ENCODE results near the gene CACYBP.

The CACYBP gene

GRCh38 chr1:174990382-174990999 is 9.3 kb upstream of the CACYBP start:
- H3K9me3 ChIP-seq (ENCODE audit: insufficient read depth, low read length): no peaks in the 10 kb centered on the region
- no peaks in the 10 kb centered on the region for H3K9me2 ChIP-seq (replicated peaks; ENCODE audit: insufficient read depth, low read length)
- TF ChIP-seq CTCF (IDR thresholded peaks at IDR 0.05; ENCODE audit: insufficient read depth, low read length, poor library complexity, severe bottlenecking) (no peak), EZH2phosphoT487 (conservative IDR thresholded peaks at IDR 0.05; ENCODE audit: low read length) (no peak)
- H3K27me3 ChIP-seq (ENCODE audit: low read length): no peaks in the 10 kb centered on the region
- peaks cover 20% of the 10 kb centered on the region; the same call in 1 of the 2 replicates for H3K36me3 ChIP-seq (ENCODE audit: low read length)
- H3K9ac ChIP-seq (ENCODE audit: low read length): no peak overlapping the region
- H2AFZ ChIP-seq (ENCODE audit: low read depth, low read length, severe bottlenecking): no peak overlapping the region
- peaks cover 22% of the 10 kb centered on the region for H3F3A ChIP-seq (ENCODE audit: insufficient read depth)
- peak overlapping the region; percentile 20; the same call in 1 of the 2 replicates for H3K27ac ChIP-seq (ENCODE audit: low read depth, low read length)
- peak overlapping the region; percentile 44 for H3K4me2 ChIP-seq (ENCODE audit: low read depth, low read length, poor library complexity, severe bottlenecking)
- H3K79me2 ChIP-seq (ENCODE audit: insufficient read depth, low read length): no peaks in the 10 kb centered on the region
- no peaks in the 10 kb centered on the region for H4K20me1 ChIP-seq (ENCODE audit: low read depth, low read length)
- H3K4me3 ChIP-seq (ENCODE audit: insufficient read depth, low read length, poor library complexity, severe bottlenecking): no peak overlapping the region

- Histone ChIP-seq H4K20me1 (ENCODE audit: low read depth, low read length) (no peaks in the 10 kb centered on the region), H3K4me3 (ENCODE audit: insufficient read depth, low read length, poor library complexity, severe bottlenecking) (no peak overlapping the region), H3K9me2 (replicated peaks; ENCODE audit: insufficient read depth, low read length) (no peaks in the 10 kb centered on the region), H3K36me3 (ENCODE audit: low read length) (peaks cover 23% of the 10 kb centered on the region; the same call in 1 of the 2 replicates), H3F3A (ENCODE audit: insufficient read depth) (peaks cover 22% of the 10 kb centered on the region), H3K4me2 (ENCODE audit: low read depth, low read length, poor library complexity, severe bottlenecking) (no peak overlapping the region), H3K27ac (ENCODE audit: low read depth, low read length) (no peak overlapping the region), H3K27me3 (ENCODE audit: low read length) (no peaks in the 10 kb centered on the region), H3K79me2 (ENCODE audit: insufficient read depth, low read length) (no peaks in the 10 kb centered on the region), H3K9me3 (ENCODE audit: insufficient read depth, low read length) (no peaks in the 10 kb centered on the region), H2AFZ (ENCODE audit: low read depth, low read length, severe bottlenecking) (no peak overlapping the region), H3K9ac (ENCODE audit: low read length) (no peak overlapping the region)
- TF ChIP-seq CTCF (IDR thresholded peaks at IDR 0.05; ENCODE audit: insufficient read depth, low read length, poor library complexity, severe bottlenecking): no peak
- no peak for TF ChIP-seq EZH2phosphoT487 (conservative IDR thresholded peaks at IDR 0.05; ENCODE audit: low read length)
Observed at GRCh38 chr1:174991473-174991872, 8.3 kb upstream of the CACYBP start.

- H3K36me3 ChIP-seq (ENCODE audit: low read length): peaks cover 29% of the 10 kb centered on the region; the same call in 1 of the 2 replicates
- H3K9me2 ChIP-seq (replicated peaks; ENCODE audit: insufficient read depth, low read length): no peaks in the 10 kb centered on the region
- no peak overlapping the region for H3K9ac ChIP-seq (ENCODE audit: low read length)
- H3K79me2 ChIP-seq (ENCODE audit: insufficient read depth, low read length): peaks cover 2% of the 10 kb centered on the region
- peaks cover 41% of the 10 kb centered on the region for H3F3A ChIP-seq (ENCODE audit: insufficient read depth)
- H4K20me1 ChIP-seq (ENCODE audit: low read depth, low read length): no peaks in the 10 kb centered on the region
- H3K4me3 ChIP-seq (ENCODE audit: insufficient read depth, low read length, poor library complexity, severe bottlenecking): no peak overlapping the region
- no peak overlapping the region for H2AFZ ChIP-seq (ENCODE audit: low read depth, low read length, severe bottlenecking)
- no peaks in the 10 kb centered on the region for H3K9me3 ChIP-seq (ENCODE audit: insufficient read depth, low read length)
- no peak overlapping the region for H3K27ac ChIP-seq (ENCODE audit: low read depth, low read length)
- no peaks in the 10 kb centered on the region for H3K27me3 ChIP-seq (ENCODE audit: low read length)
- no peak overlapping the region for H3K4me2 ChIP-seq (ENCODE audit: low read depth, low read length, poor library complexity, severe bottlenecking)
- TF ChIP-seq EZH2phosphoT487 (conservative IDR thresholded peaks at IDR 0.05; ENCODE audit: low read length) (no peak), CTCF (IDR thresholded peaks at IDR 0.05; ENCODE audit: insufficient read depth, low read length, poor library complexity, severe bottlenecking) (no peak)
Observed at GRCh38 chr1:174995121-174995520, 4.6 kb upstream of the CACYBP start.
